ENCODE results near the gene MSANTD7. TPM values are rescaled to one million over a fixed set of nuclear protein-coding genes. Genes with fewer than 3 reads are reported as not detected.

MSANTD7 gene
- total RNA-seq, 2 experiments from 2014 or later: 26.2 to 26.9 TPM

- TF ChIP-seq CTCF (IDR thresholded peaks at IDR 0.05): no peak
- no peaks in the 10 kb centered on the region for H3K4me1 ChIP-seq (ENCODE audit: insufficient read depth, low read length)
- Mint-ChIP-seq H3K27me3 (no peaks in the 10 kb centered on the region), H3K36me3 (ENCODE audit: low read depth) (peaks cover 92% of the 10 kb centered on the region), H3K9me3 (no peaks in the 10 kb centered on the region), H3K27ac (no peak overlapping the region), H3K4me3 (no peak overlapping the region), H3K4me1 (ENCODE audit: low read depth) (no peaks in the 10 kb centered on the region)
- intact Hi-C loops (cut with DNase I, micrococcal nuclease): no loop called here
- H3K4me3 ChIP-seq (ENCODE audit: low read length): no peak overlapping the region
- ChIA-PET POLR2A (interaction anchor here (1.5 kb wide), 1 partner anchor 17 kb away, joined by 4 read pairs; the partner anchor contains the start of genes CDNF, HSPA14 and MSANTD7), CTCF (no interaction called here)
- H3K36me3 ChIP-seq (ENCODE audit: insufficient read depth, low read length): peaks cover 51% of the 10 kb centered on the region
- no peak for DNase-seq
- H3K27ac ChIP-seq (ENCODE audit: low read depth in 1 of 2, low read length in 2 of 2): no peak overlapping the region
- ATAC-seq (ENCODE audit: poor library complexity): no peak
- H3K9me3 ChIP-seq (ENCODE audit: control insufficient read depth in 1 of 2, insufficient read depth in 1 of 2, low read length in 2 of 2): no peaks in the 10 kb centered on the region
- H3K27me3 ChIP-seq (ENCODE audit: control insufficient read depth in 1 of 2, insufficient read depth in 2 of 2, low read length in 2 of 2): no peaks in the 10 kb centered on the region
These were observed 17.3 kb downstream of the MSANTD7 start for GRCh38 chr10:14855453-14855852.

- Mint-ChIP-seq H3K27me3 (no peaks in the 10 kb centered on the region), H3K27ac (no peak overlapping the region), H3K4me3 (no peak overlapping the region), H3K4me1 (ENCODE audit: low read depth) (no peaks in the 10 kb centered on the region), H3K9me3 (no peaks in the 10 kb centered on the region), H3K36me3 (ENCODE audit: low read depth) (peaks cover 77% of the 10 kb centered on the region)
- Histone ChIP-seq H3K9me3 (ENCODE audit: control insufficient read depth in 1 of 2, insufficient read depth in 1 of 2, low read length in 2 of 2) (no peaks in the 10 kb centered on the region), H3K4me1 (ENCODE audit: insufficient read depth, low read length) (no peaks in the 10 kb centered on the region), H3K27ac (ENCODE audit: low read depth in 1 of 2, low read length in 2 of 2) (no peak overlapping the region), H3K36me3 (ENCODE audit: insufficient read depth, low read length) (peaks cover 39% of the 10 kb centered on the region), H3K4me3 (ENCODE audit: low read length) (no peak overlapping the region), H3K27me3 (ENCODE audit: control insufficient read depth in 1 of 2, insufficient read depth in 2 of 2, low read length in 2 of 2) (no peaks in the 10 kb centered on the region)
- intact Hi-C loops (cut with DNase I, micrococcal nuclease): no loop called here
- ATAC-seq (ENCODE audit: poor library complexity) (no peak), DNase-seq (no peak)
- ChIA-PET POLR2A (interaction anchor here (1.0 kb wide), 2 partner anchors 20 kb away, joined by 3 to 4 read pairs; partner anchors contain the start of genes CDNF, HSPA14, MSANTD7 and SUV39H2), CTCF (no interaction called here)
- TF ChIP-seq CTCF (IDR thresholded peaks at IDR 0.05): no peak
These were observed 20.3 kb downstream of the MSANTD7 start for GRCh38 chr10:14858338-14858960.

GRCh38 chr10:14859043-14859442 lies 20.9 kb downstream of the MSANTD7 start:
- DNase-seq: no peak
- peaks cover 45% of the 10 kb centered on the region for H3K36me3 ChIP-seq (ENCODE audit: insufficient read depth, low read length)
- no peaks in the 10 kb centered on the region for H3K27me3 ChIP-seq (ENCODE audit: control insufficient read depth in 1 of 2, insufficient read depth in 2 of 2, low read length in 2 of 2)
- Mint-ChIP-seq H3K27me3 (no peaks in the 10 kb centered on the region), H3K27ac (no peak overlapping the region), H3K36me3 (ENCODE audit: low read depth) (peaks cover 77% of the 10 kb centered on the region), H3K4me1 (ENCODE audit: low read depth) (no peaks in the 10 kb centered on the region), H3K4me3 (no peak overlapping the region), H3K9me3 (no peaks in the 10 kb centered on the region)
- no peak for TF ChIP-seq CTCF (IDR thresholded peaks at IDR 0.05)
- no peaks in the 10 kb centered on the region for H3K4me1 ChIP-seq (ENCODE audit: insufficient read depth, low read length)
- CTCF ChIA-PET: no interaction called here
- POLR2A ChIA-PET: interaction anchor here (1.0 kb wide), 2 partner anchors 19 to 21 kb away, joined by 3 to 4 read pairs; partner anchors contain the start of genes CDNF, HSPA14, MSANTD7 and SUV39H2
- intact Hi-C loops (cut with DNase I, micrococcal nuclease): no loop called here
- no peaks in the 10 kb centered on the region for H3K9me3 ChIP-seq (ENCODE audit: control insufficient read depth in 1 of 2, insufficient read depth in 1 of 2, low read length in 2 of 2)
- no peak for ATAC-seq (ENCODE audit: poor library complexity)
- no peak overlapping the region for H3K27ac ChIP-seq (ENCODE audit: low read depth in 1 of 2, low read length in 2 of 2)
- no peak overlapping the region for H3K4me3 ChIP-seq (ENCODE audit: low read length)

Measured in CD4-positive, alpha-beta T cell (primary cell).